RPMI7951 (cell line): ENCODE data around the gene GNAQ. TPM values are rescaled to one million over a fixed set of nuclear protein-coding genes. Genes with fewer than 3 reads are reported as not detected.
"Not testable (repeated sequence)": the region's sequence is repeated elsewhere in the genome, so short reads cannot be mapped to it uniquely, and the experiment has no call there.

Source experiments
- DNase-seq: peaks from one replicate; pipeline ENCODE4 v3.0.0-alpha.2; 2012; ENCODE audit warnings: low read depth
- total RNA-seq: library from RNA; depleted of rRNA; stranded (reverse); fragments of >200 nt; shearing (Covaris generic); gene quantifications from 2 replicates; pipeline ENCODE4 v1.2.3, GENCODE V29; 2014

Gene GNAQ
- total RNA-seq, 1 experiment from 2014 or later: 20.8 TPM

GRCh38 chr9:77906991-77907390, 124.6 kb downstream of the GNAQ start:
- DNase-seq: no peak

- no peak for DNase-seq
Observed at GRCh38 chr9:77903666-77904285, 127.8 kb downstream of the GNAQ start.

- DNase-seq: no peak
Observed at GRCh38 chr9:77901771-77902170, 129.8 kb downstream of the GNAQ start.

- DNase-seq: no peak
Observed at GRCh38 chr9:77901018-77901417, 130.6 kb downstream of the GNAQ start.

GRCh38 chr9:77899679-77900354, 131.8 kb downstream of the GNAQ start:
- DNase-seq: peak; percentile 58

- no peak for DNase-seq
Observed at GRCh38 chr9:77898864-77899263, 132.7 kb downstream of the GNAQ start.

GRCh38 chr9:77896938-77897667, 134.5 kb downstream of the GNAQ start:
- no peak for DNase-seq

GRCh38 chr9:77896269-77896937, 135.2 kb downstream of the GNAQ start:
- DNase-seq: no peak

- no peak for DNase-seq
Observed at GRCh38 chr9:77893706-77894105, 137.9 kb downstream of the GNAQ start.

- no peak for DNase-seq
Observed at GRCh38 chr9:77892955-77893514, 138.6 kb downstream of the GNAQ start.

GRCh38 chr9:77892171-77892570, 139.4 kb downstream of the GNAQ start:
- DNase-seq: no peak

GRCh38 chr9:77891128-77891800, 140.3 kb downstream of the GNAQ start:
- no peak for DNase-seq

- DNase-seq: no peak
Observed at GRCh38 chr9:77887662-77888061, 143.9 kb downstream of the GNAQ start.

GRCh38 chr9:77885104-77885672, 146.4 kb downstream of the GNAQ start:
- no peak for DNase-seq

GRCh38 chr9:77883846-77884771, 147.5 kb downstream of the GNAQ start:
- no peak for DNase-seq

- DNase-seq: no peak
Observed at GRCh38 chr9:77883133-77883532, 148.5 kb downstream of the GNAQ start.

- DNase-seq: no peak
Observed at GRCh38 chr9:77882294-77882693, 149.3 kb downstream of the GNAQ start.

- not testable (repeated sequence) for DNase-seq
Observed at GRCh38 chr9:77881634-77882033, 150.0 kb downstream of the GNAQ start.

GRCh38 chr9:77881111-77881510, 150.5 kb downstream of the GNAQ start:
- DNase-seq: no peak

- no peak for DNase-seq
Observed at GRCh38 chr9:77879437-77879943, 152.1 kb downstream of the GNAQ start.
